ENCODE measurements around the gene PUS10. TPM values are rescaled to one million over a fixed set of nuclear protein-coding genes. Genes with fewer than 3 reads are reported as not detected.
"Not testable (repeated sequence)": the region's sequence is repeated elsewhere in the genome, so short reads cannot be mapped to it uniquely, and the experiment has no call there.

Gene PUS10
- total and polyA plus RNA-seq, 2 donors from 2014 or later = 3.0 to 5.7 TPM

- Histone ChIP-seq H3K27ac (ENCODE audit: low read depth in 2 of 2, low read length in 2 of 2) (no peak overlapping the region), H3K27me3 (ENCODE audit: control insufficient read depth, insufficient read depth, low read length) (no peaks in the 10 kb centered on the region), H3K9me3 (ENCODE audit: control insufficient read depth in 2 of 3, insufficient read depth in 1 of 3, low read length in 3 of 3) (no peaks in the 10 kb centered on the region), H3K4me3 (ENCODE audit: low read length in 3 of 3) (peak overlapping the region in 2 of 3 donors; percentile 89 to 99), H3K36me3 (ENCODE audit: control insufficient read depth in 2 of 3, insufficient read depth in 3 of 3, low read length in 3 of 3) (no peaks in the 10 kb centered on the region), H3K4me1 (ENCODE audit: control insufficient read depth in 2 of 3, insufficient read depth in 2 of 3, low read depth in 1 of 3, low read length in 3 of 3) (peaks cover 0 to 7% (median 0%) of the 10 kb centered on the region in 3 donors), H3K9ac (ENCODE audit: low read length in 3 of 3) (no peak overlapping the region)
- intact Hi-C loops (cut with DNase I) = no loop called here
- no peak for TF ChIP-seq CTCF (IDR thresholded peaks at IDR 0.05; ENCODE audit: borderline replicate concordance, extremely low read depth, insufficient read depth)
- no peak for FAIRE-seq
- no peak for DNase-seq
Observed at GRCh38 chr2:61015976-61016375, 2.1 kb downstream of the PUS10 start.

GRCh38 chr2:61014763-61015162 lies 3.3 kb downstream of the PUS10 start:
- H3K9ac ChIP-seq (ENCODE audit: low read length in 3 of 3) = no peak overlapping the region
- H3K27ac ChIP-seq (ENCODE audit: low read depth in 2 of 2, low read length in 2 of 2) = no peak overlapping the region
- H3K4me3 ChIP-seq (ENCODE audit: low read length in 3 of 3) = no peak overlapping the region
- DNase-seq (no peak), FAIRE-seq (no peak)
- no peaks in the 10 kb centered on the region for H3K36me3 ChIP-seq (ENCODE audit: control insufficient read depth in 2 of 3, insufficient read depth in 3 of 3, low read length in 3 of 3)
- no peak for TF ChIP-seq CTCF (IDR thresholded peaks at IDR 0.05; ENCODE audit: borderline replicate concordance, extremely low read depth, insufficient read depth)
- H3K4me1 ChIP-seq (ENCODE audit: control insufficient read depth in 2 of 3, insufficient read depth in 2 of 3, low read depth in 1 of 3, low read length in 3 of 3) = peaks cover 0 to 7% (median 0%) of the 10 kb centered on the region in 3 donors
- H3K9me3 ChIP-seq (ENCODE audit: control insufficient read depth in 2 of 3, insufficient read depth in 1 of 3, low read length in 3 of 3) = no peaks in the 10 kb centered on the region
- H3K27me3 ChIP-seq (ENCODE audit: control insufficient read depth, insufficient read depth, low read length) = no peaks in the 10 kb centered on the region
- intact Hi-C loops (cut with DNase I) = no loop called here

- H3K27ac ChIP-seq (ENCODE audit: low read depth in 2 of 2, low read length in 2 of 2) = no peak overlapping the region
- intact Hi-C loops (cut with DNase I) = no loop called here
Observed at GRCh38 chr2:61013382-61013781, 4.7 kb downstream of the PUS10 start.

GRCh38 chr2:61012303-61012702 lies 5.8 kb downstream of the PUS10 start:
- H3K27ac ChIP-seq (ENCODE audit: low read depth in 2 of 2, low read length in 2 of 2); H3K27me3 ChIP-seq (ENCODE audit: control insufficient read depth, insufficient read depth, low read length); H3K9ac ChIP-seq (ENCODE audit: low read length in 3 of 3); H3K36me3 ChIP-seq (ENCODE audit: control insufficient read depth in 2 of 3, insufficient read depth in 3 of 3, low read length in 3 of 3); DNase-seq; H3K4me3 ChIP-seq (ENCODE audit: low read length in 3 of 3); H3K9me3 ChIP-seq (ENCODE audit: control insufficient read depth in 2 of 3, insufficient read depth in 1 of 3, low read length in 3 of 3); intact Hi-C loops (cut with DNase I); FAIRE-seq; H3K4me1 ChIP-seq (ENCODE audit: control insufficient read depth in 2 of 3, insufficient read depth in 2 of 3, low read depth in 1 of 3, low read length in 3 of 3): not testable (repeated sequence)

More at GRCh38 chr2:61013382-61013781, 4.7 kb downstream of the PUS10 start:
- Histone ChIP-seq H3K36me3 (ENCODE audit: control insufficient read depth in 2 of 3, insufficient read depth in 3 of 3, low read length in 3 of 3) (no peaks in the 10 kb centered on the region), H3K9me3 (ENCODE audit: control insufficient read depth in 2 of 3, insufficient read depth in 1 of 3, low read length in 3 of 3) (no peaks in the 10 kb centered on the region), H3K9ac (ENCODE audit: low read length in 3 of 3) (no peak overlapping the region), H3K4me1 (ENCODE audit: control insufficient read depth in 2 of 3, insufficient read depth in 2 of 3, low read depth in 1 of 3, low read length in 3 of 3) (no peaks in the 10 kb centered on the region), H3K4me3 (ENCODE audit: low read length in 3 of 3) (no peak overlapping the region), H3K27me3 (ENCODE audit: control insufficient read depth, insufficient read depth, low read length) (no peaks in the 10 kb centered on the region)
- FAIRE-seq (no peak), DNase-seq (no peak)
- TF ChIP-seq CTCF (IDR thresholded peaks at IDR 0.05; ENCODE audit: borderline replicate concordance, extremely low read depth, insufficient read depth) = no peak

Data from kidney (tissue), 14 donors.